GM12878 (cell line): ENCODE data around the gene CPA2. TPM values are rescaled to one million over a fixed set of nuclear protein-coding genes. Genes with fewer than 3 reads are reported as not detected.
"Not testable (repeated sequence)": the region's sequence is repeated elsewhere in the genome, so short reads cannot be mapped to it uniquely, and the experiment has no call there.

Experiments used
- ATAC-seq: fragments of 200-7000 bp; cut with Tn5 transposase; 3 replicates; pipeline ENCODE4 v1.9.1; 2020; ENCODE audit warnings: mild to moderate bottlenecking, moderate library complexity
- BruUV-seq: library from RNA; stranded (reverse); fragments of 400-500 nt; replicated peaks from 2 replicates; lab custom pipeline; 2021; lab: Mats Ljungman, UMichigan
- CTCF ChIA-PET: fragments of 300-600 bp; sonication (Branson Sonifier 250); formaldehyde crosslinking; extraction: SDS; loops from one replicate; lab custom pipeline; 2021; ENCODE audit warnings: inconsistent platforms; lab: Yijun Ruan, JAX
- POLR2A ChIA-PET: fragments of 350-600 bp; formaldehyde crosslinking; extraction: SDS; loops from one replicate; lab custom pipeline; 2021; ENCODE audit warnings: inconsistent platforms; lab: Charles Lee
- RAD21 ChIA-PET: fragments of 300-600 bp; sonication (Branson Sonifier 250); formaldehyde crosslinking; loops from one replicate; lab custom pipeline; 2023; ENCODE audit warnings: antibody characterized with exemption; ENCODE audit not compliant: unreplicated experiment; lab: Charles Lee
- SMC1A ChIA-PET: fragments of 300-600 bp; sonication (Branson Sonifier 250); formaldehyde crosslinking; loops from one replicate; lab custom pipeline; 2023; ENCODE audit not compliant: unreplicated experiment, uncharacterized antibody; lab: Charles Lee
- DNase-seq: peaks from one replicate; pipeline ENCODE4 v3.0.0-alpha.2; 2011; ENCODE audit warnings: low read depth, low spot score
- FAIRE-seq: peaks from 3 replicates; lab custom pipeline; 2011; peaks lifted over from hg19 to GRCh38; lab: Jason Lieb, UNC
- H2AFZ ChIP-seq: 2 replicates; pipeline ENCODE4 v1.6.0; 2011; ENCODE audit warnings: low read depth, low read length, control low read depth; ENCODE audit not compliant: control insufficient read depth
- H3K27ac ChIP-seq: 2 replicates; pipeline ENCODE4 v1.5.1; 2011; ENCODE audit warnings: control low read depth; ENCODE audit not compliant: control insufficient read depth, insufficient read depth
- H3K27me3 ChIP-seq, 2 experiments: replicated peaks in 1 of 2; 2 replicates each; pipeline versions ENCODE4 v1.6.0 to v1.6.1; 2011; ENCODE audit warnings: low read length in 1 of 2; ENCODE audit not compliant: control insufficient read depth in 2 of 2, insufficient read depth in 2 of 2
- H3K36me3 ChIP-seq, 2 experiments: 2 replicates each; pipeline ENCODE4 v1.5.1; 2011; ENCODE audit warnings: low read length in 1 of 2; ENCODE audit not compliant: control insufficient read depth in 2 of 2, insufficient read depth in 2 of 2
- H3K4me1 ChIP-seq: 2 replicates; pipeline ENCODE4 v1.6.1; 2011; ENCODE audit warnings: mild to moderate bottlenecking, low read length, moderate library complexity, mixed read lengths; ENCODE audit not compliant: control insufficient read depth, insufficient read depth
- H3K4me2 ChIP-seq: 2 replicates; pipeline ENCODE4 v1.6.0; 2011; ENCODE audit warnings: control low read depth; ENCODE audit not compliant: control insufficient read depth, insufficient read depth
- H3K4me3 ChIP-seq: fragments of 200-600 bp; sonication (generic); 2 replicates; pipeline ENCODE4 v1.5.1; 2016
- H3K79me2 ChIP-seq: 2 replicates; pipeline ENCODE4 v1.6.0; 2011; ENCODE audit warnings: low read length; ENCODE audit not compliant: control insufficient read depth, insufficient read depth
- H3K9ac ChIP-seq: 2 replicates; pipeline ENCODE4 v1.8.0; 2011; ENCODE audit warnings: low read length, control low read depth, mixed read lengths; ENCODE audit not compliant: control insufficient read depth, insufficient read depth
- H3K9me3 ChIP-seq: replicated peaks from 3 replicates; pipeline ENCODE4 v1.5.1; 2011; ENCODE audit warnings: mild to moderate bottlenecking, low read length; ENCODE audit not compliant: control insufficient read depth, insufficient read depth
- H4K20me1 ChIP-seq: 2 replicates; pipeline ENCODE4 v1.6.0; 2011; ENCODE audit not compliant: control insufficient read depth, insufficient read depth
- CREB1 ChIP-seq: IDR thresholded peaks from 2 replicates; pipeline ENCODE4 v1.6.1; 2012; ENCODE audit warnings: low read depth, mild to moderate bottlenecking, inconsistent platforms
- SPI1 ChIP-seq: IDR thresholded peaks from 2 replicates; pipeline ENCODE4 v1.6.1; 2011; ENCODE audit warnings: low read depth, mild to moderate bottlenecking, low read length, moderate library complexity, borderline replicate concordance; ENCODE audit not compliant: insufficient read depth
- WGBS: methylation state at CpG from one replicate; pipeline ENCODE4 v1.1.6; 2016; ENCODE audit warnings: low lambda C conversion rate; ENCODE audit not compliant: insufficient replicate concordance, insufficient coverage; ENCODE audit errors: missing lambda C conversion rate; 5-methylcytosine and 5-hydroxymethylcytosine counted together
- in situ Hi-C: fragments of 300-500 bp; cut with MboI; formaldehyde crosslinking; loops from 9 replicates; pipeline ENCODE4 v1.14.3; 2018; ENCODE audit warnings: mixed read lengths
- intact Hi-C: fragments of 100-400 bp; cut with micrococcal nuclease; formaldehyde crosslinking; loops from one replicate; pipeline ENCODE4 v1.14.2; 2022; ENCODE audit not compliant: unreplicated experiment
- polyA plus RNA-seq, 11 experiments: library from polyadenylated mRNA; depleted of rRNA in 4 of 11; unstranded in 6 of 11; stranded (reverse) in 5 of 11; fragments of >200 nt; fragmentation: Nextera tagmentation in 4 of 11; fragmentation: Illumina TruSeq in 1 of 11; extraction: Ambion mirVana in 4 of 11; extraction: Trizol in 1 of 11; gene quantifications; 1 replicate in 1 of 11; 2 replicates in 10 of 11; pipeline versions ENCODE4 v1.2.1 to v1.2.3, GENCODE V29; 2011 to 2016; ENCODE audit warnings: inconsistent platforms in 2 of 11, missing spikeins in 2 of 11, low read depth in 1 of 11
- total RNA-seq, 4 experiments: library from RNA; depleted of rRNA in 3 of 4; stranded (reverse); fragments of >200 nt in 3 of 4; fragmentation: Illumina TruSeq in 1 of 4; extraction: Trizol in 1 of 4; gene quantifications; 2 replicates each; pipeline versions ENCODE4 v1.2.1 to v1.2.3, GENCODE V29; 2013 to 2021

Gene CPA2
- total and polyA plus RNA-seq, 10 of the 15 experiments (the other 5 are each of a cell fraction or from before 2014, with no cell fraction given): 0.04 to 1.9 TPM; not detected in 8

- WGBS: 67% methylated on average over 7 of the region's 7 CpGs
- intact Hi-C loops: no loop called here
- ChIA-PET CTCF (interaction anchor here (0.9 to 1.0 kb wide), 2 partner anchors 12 to 159 kb away, joined by 3 to 4 read pairs; no protein-coding TSS in a partner anchor), RAD21 (interaction anchor here (0.6 kb wide), 1 partner anchor 204 kb away, joined by 3 read pairs; no protein-coding TSS in a partner anchor), POLR2A (interaction anchor here (0.8 kb wide), 1 partner anchor 24 kb away, joined by 3 read pairs; the partner anchor contains the start of gene TMEM209), SMC1A (interaction anchor here (0.5 to 1.6 kb wide), 4 partner anchors 8 to 529 kb away, joined by 3 to 4 read pairs (median 3); partner anchors contain the start of gene TMEM209)
- no peak overlapping the region for H3K4me3 ChIP-seq
- no peaks in the 10 kb centered on the region for H3K79me2 ChIP-seq
- no peak for FAIRE-seq
- in situ Hi-C loops: no loop called here
- no peaks in the 10 kb centered on the region for H3K4me1 ChIP-seq
- no TSS peak for BruUV-seq
- no peak overlapping the region for H3K9ac ChIP-seq
- no peaks in the 10 kb centered on the region for H4K20me1 ChIP-seq
- H3K27ac ChIP-seq: no peak overlapping the region
- H2AFZ ChIP-seq: no peak overlapping the region
- H3K9me3 ChIP-seq: no peaks in the 10 kb centered on the region; the same call in 2 of the 3 replicates
- no peak for ATAC-seq
- no peak overlapping the region for H3K4me2 ChIP-seq
- DNase-seq: no peak
- H3K27me3 ChIP-seq: no peaks in the 10 kb centered on the region
- no peaks in the 10 kb centered on the region for H3K36me3 ChIP-seq
- peak; percentile 41; the same call in 1 of the 2 replicates for TF ChIP-seq SPI1
- no peak for TF ChIP-seq CREB1
These were observed 37.7 kb upstream of the CPA2 start for GRCh38 chr7:130228840-130229502.

DNA sequence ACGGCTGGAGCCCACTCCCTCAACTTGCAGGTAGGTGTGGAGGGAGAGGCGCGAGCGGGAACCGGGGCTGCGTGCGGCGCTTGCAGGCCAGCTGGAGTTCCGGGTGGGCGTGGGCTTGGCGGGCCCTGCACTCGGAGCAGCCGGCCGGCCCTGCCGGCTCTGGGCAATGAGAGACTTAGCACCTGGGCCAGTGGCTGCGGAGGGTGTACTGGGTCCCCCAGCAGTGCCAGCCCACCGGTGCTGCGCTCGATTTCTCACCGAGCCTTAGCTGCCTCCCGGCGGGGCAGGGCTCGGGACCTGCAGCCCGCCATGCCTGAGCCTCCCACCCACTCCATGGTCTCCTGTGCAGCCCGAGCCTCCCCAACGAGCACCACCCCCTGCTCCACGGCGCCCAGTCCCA, 36.7 kb upstream of the CPA2 start:
- H3K4me2 ChIP-seq, H2AFZ ChIP-seq, H3K9ac ChIP-seq, CTCF ChIA-PET, H3K4me3 ChIP-seq, in situ Hi-C loops, BruUV-seq, H3K36me3 ChIP-seq, DNase-seq, H3K27ac ChIP-seq, H3K79me2 ChIP-seq, H3K9me3 ChIP-seq, intact Hi-C loops, POLR2A ChIA-PET, H3K27me3 ChIP-seq, H4K20me1 ChIP-seq, H3K4me1 ChIP-seq, ATAC-seq, FAIRE-seq: not testable (repeated sequence)
- 83% methylated on average over 19 of the region's 28 CpGs for whole genome bisulfite sequencing
- ChIA-PET RAD21 (interaction anchor here (0.6 kb wide), 1 partner anchor 203 kb away, joined by 3 read pairs; no protein-coding TSS in a partner anchor), SMC1A (interaction anchor here (1.3 to 1.6 kb wide), 2 partner anchors 25 to 528 kb away, joined by 3 read pairs; partner anchors contain the start of gene TMEM209)
